ENCODE data around the gene PRM2.

DNA sequence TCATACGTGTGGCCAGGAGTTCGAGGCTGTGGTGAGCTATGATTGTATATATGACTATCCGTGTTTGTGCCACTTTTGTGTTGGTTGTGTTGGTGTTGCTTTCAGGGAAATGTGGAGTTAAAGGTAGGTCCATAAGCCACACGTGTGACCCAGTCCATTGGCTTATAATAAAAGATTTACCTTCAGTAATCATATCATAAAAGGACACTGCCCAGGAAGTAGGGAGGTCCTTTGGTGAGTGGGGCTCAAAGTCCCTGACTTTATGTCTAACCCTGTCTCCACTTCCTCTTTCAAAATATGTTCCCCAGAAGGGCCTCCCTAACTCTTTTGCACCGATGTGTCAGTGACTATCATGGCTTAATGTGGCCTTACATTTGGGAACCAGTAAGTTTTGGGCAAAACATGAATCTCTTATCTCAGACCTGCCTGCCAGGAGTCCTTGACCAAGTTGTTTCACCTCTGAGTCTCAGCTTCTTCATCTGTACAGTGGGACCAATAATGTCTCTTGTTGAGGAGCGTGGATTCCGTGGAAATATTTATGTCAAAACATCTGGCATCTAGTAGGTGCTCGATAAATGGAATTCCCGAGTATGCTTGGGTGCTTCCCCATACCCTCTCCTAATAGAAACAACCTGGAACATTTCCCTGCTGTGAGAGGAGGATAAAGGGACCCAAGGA lies 12.0 kb downstream of the PRM2 start:
- TF ChIP-seq, protein P1, sequence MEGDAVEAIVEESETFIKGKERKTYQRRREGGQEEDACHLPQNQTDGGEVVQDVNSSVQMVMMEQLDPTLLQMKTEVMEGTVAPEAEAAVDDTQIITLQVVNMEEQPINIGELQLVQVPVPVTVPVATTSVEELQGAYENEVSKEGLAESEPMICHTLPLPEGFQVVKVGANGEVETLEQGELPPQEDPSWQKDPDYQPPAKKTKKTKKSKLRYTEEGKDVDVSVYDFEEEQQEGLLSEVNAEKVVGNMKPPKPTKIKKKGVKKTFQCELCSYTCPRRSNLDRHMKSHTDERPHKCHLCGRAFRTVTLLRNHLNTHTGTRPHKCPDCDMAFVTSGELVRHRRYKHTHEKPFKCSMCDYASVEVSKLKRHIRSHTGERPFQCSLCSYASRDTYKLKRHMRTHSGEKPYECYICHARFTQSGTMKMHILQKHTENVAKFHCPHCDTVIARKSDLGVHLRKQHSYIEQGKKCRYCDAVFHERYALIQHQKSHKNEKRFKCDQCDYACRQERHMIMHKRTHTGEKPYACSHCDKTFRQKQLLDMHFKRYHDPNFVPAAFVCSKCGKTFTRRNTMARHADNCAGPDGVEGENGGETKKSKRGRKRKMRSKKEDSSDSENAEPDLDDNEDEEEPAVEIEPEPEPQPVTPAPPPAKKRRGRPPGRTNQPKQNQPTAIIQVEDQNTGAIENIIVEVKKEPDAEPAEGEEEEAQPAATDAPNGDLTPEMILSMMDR (IDR thresholded peaks at IDR 0.05; ENCODE audit: insufficient read depth, low read length, poor library complexity, severe bottlenecking): no peak
- TF ChIP-seq EZH2phosphoT487 (conservative IDR thresholded peaks at IDR 0.05; ENCODE audit: low read length): no peak
